OCI-LY3 (cell line): ENCODE measurements around the gene EPHB6.

Source experiments
- CTCF ChIP-seq: fragments of 200-600, 300-600 bp; sonication (generic); IDR thresholded peaks from 2 replicates; pipeline ENCODE4 v1.5.1; 2014; ENCODE audit warnings: antibody characterized with exemption, low read length, low read depth
- EZH2phosphoT487 ChIP-seq: fragments of 200-600 bp; shearing (Covaris generic); IDR thresholded peaks from 2 replicates; pipeline ENCODE4 v1.6.1; 2018; ENCODE audit warnings: antibody characterized with exemption, mixed run types, low read depth

GRCh38 chr7:142811154-142811737 is 43.6 kb upstream of the EPHB6 start:
- TF ChIP-seq CTCF, result peak; percentile 86
- no peak for TF ChIP-seq EZH2phosphoT487
